GM12891 (cell line): ENCODE results near the gene TMEM9B.

Experiments
- DNase-seq: peaks from one replicate; pipeline ENCODE4 v3.0.0; 2011; ENCODE audit warnings: low spot score; ENCODE audit not compliant: insufficient read length
- FAIRE-seq: peaks from 2 replicates; lab custom pipeline; 2011; peaks lifted over from hg19 to GRCh38; lab: Jason Lieb, UNC
- PAX5 ChIP-seq: IDR thresholded peaks from 2 replicates; pipeline ENCODE4 v1.6.1; 2011; ENCODE audit warnings: low read length, moderate library complexity, mild to moderate bottlenecking; ENCODE audit not compliant: insufficient read depth, severe bottlenecking
- POLR2A ChIP-seq: IDR thresholded peaks from 2 replicates; pipeline ENCODE4 v1.6.1; 2011; ENCODE audit warnings: low read depth, low read length, control low read depth
- POLR2AphosphoS5 ChIP-seq: IDR thresholded peaks from 2 replicates; pipeline ENCODE4 v1.6.1; 2011; ENCODE audit warnings: low read depth, low read length, control low read depth
- POU2F2 ChIP-seq: IDR thresholded peaks from 2 replicates; pipeline ENCODE4 v1.6.1; 2011; ENCODE audit warnings: low read depth, mild to moderate bottlenecking, control low read depth, low read length, moderate library complexity
- SPI1 ChIP-seq: IDR thresholded peaks from 2 replicates; pipeline ENCODE4 v1.6.1; 2011; ENCODE audit warnings: low read depth, low read length, control low read depth
- TAF1 ChIP-seq: IDR thresholded peaks from 2 replicates; pipeline ENCODE4 v1.6.1; 2011; ENCODE audit warnings: low read depth, low read length, control low read depth

The TMEM9B gene

GRCh38 chr11:8933931-8934330 is 30.3 kb downstream of the TMEM9B start:
- DNase-seq = no peak
- FAIRE-seq = no peak
- TF ChIP-seq PAX5 (no peak), POLR2A (no peak), POLR2AphosphoS5 (no peak), TAF1 (no peak), POU2F2 (no peak), SPI1 (no peak)

GRCh38 chr11:8932564-8933180 is 31.6 kb downstream of the TMEM9B start, which contains the start of gene C11orf16:
Gene C11orf16 (minus strand): TSS chr11:8932947. CDS start chr11:8932308, 639 bp downstream.
- FAIRE-seq = no peak
- no peak for DNase-seq
- TF ChIP-seq POU2F2 (no peak), TAF1 (no peak), PAX5 (no peak), SPI1 (no peak), POLR2AphosphoS5 (no peak), POLR2A (no peak)

DNA sequence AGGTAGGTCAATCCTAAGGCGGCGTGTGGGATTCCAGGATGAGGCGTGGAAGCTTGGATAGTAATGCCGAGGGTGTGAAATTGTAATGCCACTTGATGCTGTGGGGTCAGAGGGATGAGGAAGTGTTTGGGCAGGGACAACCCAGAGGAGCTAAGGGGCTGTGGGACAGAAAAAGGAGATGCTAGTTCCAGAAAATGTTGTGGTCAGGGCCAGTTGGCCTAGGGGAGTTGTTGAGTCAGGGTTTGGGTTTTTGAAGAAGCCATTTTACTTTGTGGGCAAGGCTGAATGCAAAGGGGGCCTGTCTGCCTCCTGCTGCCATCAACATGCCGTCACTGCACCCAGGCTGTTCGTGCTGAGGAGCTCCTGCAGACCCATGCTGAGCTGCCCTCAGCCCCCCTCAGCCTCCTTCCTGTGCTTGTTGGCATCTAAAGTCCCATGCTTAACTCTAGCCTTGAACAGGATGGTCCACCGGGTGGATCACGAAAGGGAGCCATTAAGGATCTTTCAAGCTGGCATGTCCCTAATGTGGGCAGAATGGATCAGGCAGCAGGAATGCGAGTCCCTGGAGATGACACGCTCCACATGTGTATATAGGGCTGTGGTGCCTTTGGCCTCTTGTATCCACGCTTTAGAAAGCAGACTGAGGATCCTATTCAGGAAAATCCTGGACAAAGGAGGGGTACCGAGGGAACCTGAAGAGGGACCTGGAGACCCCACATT is 33.6 kb downstream of the TMEM9B start:
- FAIRE-seq (no peak), DNase-seq (no peak)
- no peak for TF ChIP-seq POU2F2
- no peak for TF ChIP-seq TAF1
- no peak for TF ChIP-seq POLR2A
- no peak for TF ChIP-seq SPI1
- TF ChIP-seq POLR2AphosphoS5 = no peak
- TF ChIP-seq PAX5 = no peak

- no peak for DNase-seq
- TF ChIP-seq POU2F2 = no peak
- TF ChIP-seq POLR2AphosphoS5 = no peak
- TF ChIP-seq TAF1 = no peak
- no peak for TF ChIP-seq PAX5
- TF ChIP-seq POLR2A = no peak
- no peak for TF ChIP-seq SPI1
- no peak for FAIRE-seq
Observed at GRCh38 chr11:8928981-8929615, 35.1 kb downstream of the TMEM9B start.

DNA sequence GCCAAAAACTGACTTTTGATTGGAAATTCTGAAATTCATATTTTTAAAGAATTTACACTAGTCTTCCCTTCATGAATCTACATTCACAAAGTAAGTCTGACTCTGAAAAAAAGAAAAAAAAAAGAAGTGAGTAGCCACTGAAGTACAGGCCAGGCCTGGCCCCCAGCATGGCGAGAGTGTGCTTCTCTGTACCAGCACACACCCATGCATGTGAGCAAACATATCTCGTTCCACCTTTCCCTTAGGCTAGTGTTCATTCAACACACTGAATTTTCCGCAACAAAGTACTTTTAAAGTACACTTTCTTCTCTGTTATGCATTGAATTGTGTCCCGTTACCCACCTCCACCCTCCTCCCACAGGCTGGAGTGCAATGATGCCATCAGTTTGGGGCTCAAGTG is 36.0 kb downstream of the TMEM9B start:
- TF ChIP-seq POU2F2 (no peak), POLR2AphosphoS5 (no peak), POLR2A (no peak), PAX5 (no peak), TAF1 (no peak), SPI1 (no peak)
- DNase-seq (no peak), FAIRE-seq (no peak)

- TF ChIP-seq TAF1 = no peak
- TF ChIP-seq PAX5 = no peak
- TF ChIP-seq POLR2A = no peak
- TF ChIP-seq POU2F2 = no peak
- TF ChIP-seq POLR2AphosphoS5 = no peak
- no peak for TF ChIP-seq SPI1
- FAIRE-seq (no peak), DNase-seq (no peak)
Observed at GRCh38 chr11:8927233-8927632, 37.0 kb downstream of the TMEM9B start.

DNA sequence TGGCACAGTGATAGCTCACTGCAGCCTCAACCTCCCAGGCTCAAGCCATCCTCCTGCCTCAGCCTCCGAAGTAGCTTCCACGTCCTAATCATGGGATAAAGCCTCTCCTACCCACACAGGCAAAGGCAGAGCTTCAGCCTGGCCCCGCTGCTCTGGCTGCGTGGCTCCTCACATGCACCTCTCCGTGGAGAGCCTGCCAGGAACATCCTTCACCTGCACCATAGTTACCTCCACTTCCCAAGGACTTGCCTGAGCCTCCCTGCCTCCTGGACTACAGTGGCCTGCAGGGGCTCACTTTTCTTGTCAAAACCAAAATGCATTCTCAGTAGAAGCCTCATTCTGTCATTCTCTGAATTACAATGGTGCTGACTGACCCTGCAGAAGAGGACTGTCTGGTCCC is 38.0 kb downstream of the TMEM9B start:
- DNase-seq = no peak
- no peak for TF ChIP-seq POLR2AphosphoS5
- no peak for TF ChIP-seq SPI1
- TF ChIP-seq POU2F2 = no peak
- TF ChIP-seq TAF1 = no peak
- TF ChIP-seq POLR2A = no peak
- no peak for TF ChIP-seq PAX5

DNA sequence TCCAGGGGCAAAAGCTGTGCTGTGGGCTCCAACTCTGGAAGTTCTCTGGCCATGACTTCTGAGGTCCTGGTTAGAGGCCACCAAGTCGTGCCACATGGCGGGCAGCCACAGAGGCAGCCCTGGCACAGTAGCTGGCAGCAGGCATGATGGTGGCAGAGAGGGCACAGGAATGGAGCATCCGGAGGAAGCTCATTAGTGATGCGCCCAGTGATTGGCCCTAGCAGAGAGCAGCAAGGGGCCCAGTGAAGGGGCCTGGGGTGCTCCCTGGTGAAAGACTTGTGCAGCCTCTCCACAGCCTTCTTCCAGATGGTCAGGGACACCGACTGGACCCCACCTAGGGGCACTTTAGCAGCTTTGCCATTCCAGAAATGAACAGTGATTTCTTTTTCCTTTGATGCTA is 38.5 kb downstream of the TMEM9B start:
- TF ChIP-seq POLR2A (no peak), TAF1 (no peak), POU2F2 (no peak), SPI1 (no peak)
- FAIRE-seq = no peak
- no peak for DNase-seq

More for the DNA sequence above, 38.0 kb downstream of the TMEM9B start:
- no peak for FAIRE-seq

DNA sequence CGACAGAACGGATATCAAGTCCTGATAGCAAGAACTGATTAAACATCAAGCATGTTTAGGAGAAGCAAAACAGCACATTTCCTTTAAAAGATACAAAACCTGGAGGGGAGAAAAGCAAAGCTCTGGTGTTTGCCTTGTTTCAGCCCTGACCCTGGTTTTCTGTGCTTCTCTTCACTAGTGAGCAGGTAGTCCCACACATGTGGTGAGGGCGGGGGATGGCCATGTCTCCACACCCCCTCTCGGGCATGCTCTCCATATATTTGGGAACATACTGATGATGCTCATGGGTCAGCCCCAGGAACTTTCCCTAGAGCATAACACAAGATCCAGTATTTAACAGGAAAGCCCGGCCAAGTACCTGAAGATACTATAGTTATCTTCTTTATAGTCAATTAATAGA is 41.6 kb downstream of the TMEM9B start:
- no peak for FAIRE-seq
- no peak for DNase-seq
- TF ChIP-seq POU2F2 (no peak), PAX5 (no peak), TAF1 (no peak), POLR2A (no peak), SPI1 (no peak), POLR2AphosphoS5 (no peak)
